SK-N-MC (cell line): Measurements from ENCODE around the gene MSH5.

Experiments used
- EZH2 ChIP-seq: fragments of 200-600 bp; sonication (generic); IDR thresholded peaks from one replicate; pipeline ENCODE4 v1.6.1; 2017; ENCODE audit warnings: antibody characterized with exemption
- POLR2AphosphoS5 ChIP-seq: IDR thresholded peaks from 2 replicates; pipeline ENCODE4 v1.6.1; 2012; ENCODE audit warnings: mild to moderate bottlenecking, low read depth, low read length, borderline replicate concordance

DNA sequence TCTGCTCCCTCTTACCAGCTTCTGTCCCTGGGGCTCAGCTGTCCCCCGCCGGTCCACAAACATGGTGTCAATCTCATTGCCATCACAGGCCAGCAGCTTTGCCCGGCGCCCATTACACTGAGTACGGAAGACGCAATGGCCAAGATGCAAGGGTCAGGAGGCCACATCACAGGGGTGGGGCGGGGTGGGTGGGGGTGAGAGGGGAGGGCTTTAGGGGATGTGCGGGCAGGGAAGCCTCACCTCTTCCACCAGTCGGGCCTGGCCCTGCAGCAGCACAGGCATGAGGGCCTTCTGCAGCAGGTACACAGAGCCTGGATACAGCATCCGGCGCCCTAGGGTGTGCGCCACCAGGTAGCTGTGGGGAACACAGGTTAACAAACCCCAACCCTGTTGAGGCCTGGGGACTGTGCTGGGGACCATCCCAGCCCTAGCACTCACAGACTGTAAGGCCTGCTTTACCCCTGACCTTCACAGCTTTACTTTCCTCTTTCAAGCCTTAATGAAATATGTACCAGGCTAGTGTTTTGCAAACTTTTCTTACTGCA is 48.2 kb upstream of the MSH5 start:
- TF ChIP-seq POLR2AphosphoS5 = no peak
- no peak for TF ChIP-seq EZH2
